Sciatic nerve (tissue), 2 donors: Measurements from ENCODE around the gene CYP4F8. TPM values are rescaled to one million over a fixed set of nuclear protein-coding genes. Genes with fewer than 3 reads are reported as not detected.

Experiments
- ATAC-seq: fragments of 200-7000 bp; cut with Tn5 transposase; one replicate; pipeline ENCODE4 v1.9.1; 2020; ENCODE audit warnings: mild to moderate bottlenecking, moderate library complexity
- DNase-seq: peaks from one replicate; pipeline ENCODE4 v3.0.0-alpha.2; 2020; ENCODE audit warnings: low spot score
- intact Hi-C: fragments of 100-400 bp; cut with DNase I; formaldehyde crosslinking; loops from one replicate; pipeline ENCODE4 v1.14.2; 2022
- total RNA-seq: library from RNA; stranded (reverse); fragmentation: NEBNext Ultra II Directional; extraction: Animal tissue kit (Norgen Biotek cat#: 25700); gene quantifications from one replicate; pipeline ENCODE4 v1.2.1, GENCODE V29; 2021
- donor health status: DM: no; HTN: no; CAD: no.
- donor health status: DM: no; HTN: no; CAD: no.

CYP4F8 gene
- total RNA-seq, 1 donor from 2014 or later = not detected

DNA sequence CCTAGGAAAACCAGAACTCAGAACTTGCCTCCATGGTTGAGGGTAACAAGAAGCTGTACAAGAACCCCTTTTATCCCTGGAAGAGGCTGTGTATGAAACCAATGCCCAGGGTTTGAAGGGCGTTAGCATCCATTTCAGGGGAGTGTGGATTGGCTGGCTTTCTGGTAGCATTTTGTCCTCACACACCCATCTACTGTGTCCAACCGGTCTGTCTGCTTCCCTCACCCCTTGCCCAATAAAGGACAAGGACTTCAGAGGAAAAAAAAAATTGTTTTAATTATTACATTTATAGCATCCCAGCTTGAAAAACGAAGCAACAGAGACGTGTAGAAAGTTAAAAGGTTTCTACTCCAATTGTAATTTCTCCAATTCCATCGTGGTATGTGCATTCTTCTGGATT, 2.7 kb upstream of the CYP4F8 start:
- ATAC-seq = no peak
- DNase-seq = no peak
- intact Hi-C loops = no loop called here

DNA sequence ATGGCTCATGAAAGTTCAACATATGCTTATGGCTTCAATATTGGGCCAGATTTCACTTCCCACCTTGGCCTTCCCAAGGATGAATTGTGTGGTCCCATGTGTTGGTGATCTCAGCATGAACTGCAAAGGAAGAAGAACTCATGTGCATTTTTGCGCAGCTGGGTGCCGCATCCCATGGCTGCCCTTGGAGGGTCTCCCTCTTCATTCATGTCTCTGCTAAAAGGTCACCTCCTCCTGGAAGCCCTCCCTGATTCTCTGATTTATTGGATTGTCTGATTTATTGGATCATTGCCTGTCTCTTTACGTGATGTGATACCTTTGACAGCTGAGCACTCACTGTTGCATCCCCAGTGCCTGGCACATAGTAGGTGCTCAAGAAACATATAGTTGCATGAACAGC, 1.7 kb upstream of the CYP4F8 start:
- intact Hi-C loops = no loop called here
- ATAC-seq (no peak), DNase-seq (no peak)

DNA sequence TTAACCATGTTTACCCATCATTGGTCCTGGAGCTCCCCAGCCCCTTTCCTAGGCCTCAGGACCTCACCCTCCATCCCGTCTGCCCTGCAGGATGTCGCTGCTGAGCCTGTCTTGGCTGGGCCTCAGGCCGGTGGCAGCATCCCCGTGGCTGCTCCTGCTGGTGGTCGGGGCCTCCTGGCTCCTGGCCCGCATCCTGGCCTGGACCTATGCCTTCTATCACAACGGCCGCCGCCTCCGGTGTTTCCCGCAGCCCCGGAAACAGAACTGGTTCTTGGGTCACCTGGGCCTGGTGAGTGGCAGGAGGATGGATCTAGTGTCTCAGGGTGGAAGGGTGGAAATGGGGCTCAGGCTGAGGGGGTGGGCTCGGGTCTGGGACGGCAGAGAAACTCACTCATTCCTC, 508 bp downstream of the CYP4F8 start:
- intact Hi-C loops = no loop called here
- DNase-seq (no peak), ATAC-seq (no peak)

DNA sequence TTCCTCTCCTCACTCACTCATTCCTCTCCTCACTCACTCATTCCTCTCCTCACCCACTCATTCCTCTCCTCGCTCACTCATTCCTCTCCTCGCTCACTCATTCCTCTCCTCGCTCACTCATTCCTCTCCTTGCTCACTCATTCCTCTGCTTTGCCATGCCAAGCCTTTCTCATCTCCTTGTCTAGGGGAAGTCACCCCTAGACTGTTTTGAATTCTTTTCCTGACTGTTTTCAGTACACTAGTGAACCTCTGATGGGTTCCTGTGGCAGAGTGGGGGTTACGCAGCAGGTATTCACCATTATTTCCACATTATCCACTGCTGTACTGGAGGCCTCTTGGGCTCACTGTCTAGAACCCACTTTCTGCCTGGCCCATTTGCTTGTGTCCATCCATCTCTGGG, 1.2 kb downstream of the CYP4F8 start:
- intact Hi-C loops = no loop called here
- ATAC-seq (no peak), DNase-seq (no peak)

DNA sequence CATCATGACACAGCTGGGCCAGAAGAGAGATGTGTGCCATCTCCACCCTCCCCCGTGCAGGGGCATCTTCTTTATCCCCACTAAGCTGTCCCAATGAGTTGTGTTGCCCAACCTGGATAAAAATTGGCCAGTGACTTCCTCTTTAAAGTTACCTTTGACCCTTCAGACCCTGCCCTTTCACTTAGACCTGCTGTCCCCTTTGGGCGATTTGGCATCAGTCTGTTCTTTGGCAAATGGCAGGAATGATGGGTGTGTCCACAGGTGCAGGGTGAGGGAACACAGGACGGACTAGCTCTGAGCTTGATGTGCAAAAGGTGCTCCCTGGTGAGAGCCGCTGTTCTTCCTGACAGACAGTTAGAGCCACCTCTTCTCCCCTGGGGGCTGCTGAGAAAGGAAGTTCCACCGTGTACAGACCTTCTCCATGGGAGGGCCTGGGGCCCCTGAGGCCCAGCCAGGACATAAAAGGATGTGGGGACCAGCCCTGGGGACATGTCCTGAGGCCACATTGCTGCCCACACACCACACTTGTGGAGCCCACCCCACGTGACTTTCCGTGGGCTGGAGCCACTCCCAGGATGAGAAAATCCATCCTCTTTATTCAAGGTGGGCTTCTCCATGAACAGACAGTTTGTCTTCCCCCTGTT, 1.7 kb downstream of the CYP4F8 start:
- no peak for ATAC-seq
- no peak for DNase-seq
- intact Hi-C loops = no loop called here

DNA sequence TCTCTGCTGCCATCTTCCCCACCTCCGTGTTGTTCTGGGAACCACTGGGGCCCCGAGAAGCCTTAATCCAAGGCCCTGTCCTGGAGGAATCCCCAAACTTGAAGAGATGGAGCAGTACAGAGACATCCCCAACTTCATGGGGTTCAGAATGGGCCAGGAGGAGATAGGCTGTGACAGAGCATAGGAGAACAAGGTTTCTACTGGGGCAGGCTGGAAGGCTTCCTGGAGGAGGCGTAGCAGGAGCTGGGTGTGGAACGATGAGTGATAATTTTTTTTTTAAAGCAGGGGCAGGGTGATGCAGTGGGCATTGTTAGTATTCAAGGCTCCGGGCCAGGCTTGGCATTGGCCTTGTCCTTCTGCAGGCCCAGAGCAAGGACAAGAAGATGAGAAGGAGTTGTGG, 3.3 kb downstream of the CYP4F8 start:
- no peak for DNase-seq
- intact Hi-C loops = no loop called here
- ATAC-seq = no peak

DNA sequence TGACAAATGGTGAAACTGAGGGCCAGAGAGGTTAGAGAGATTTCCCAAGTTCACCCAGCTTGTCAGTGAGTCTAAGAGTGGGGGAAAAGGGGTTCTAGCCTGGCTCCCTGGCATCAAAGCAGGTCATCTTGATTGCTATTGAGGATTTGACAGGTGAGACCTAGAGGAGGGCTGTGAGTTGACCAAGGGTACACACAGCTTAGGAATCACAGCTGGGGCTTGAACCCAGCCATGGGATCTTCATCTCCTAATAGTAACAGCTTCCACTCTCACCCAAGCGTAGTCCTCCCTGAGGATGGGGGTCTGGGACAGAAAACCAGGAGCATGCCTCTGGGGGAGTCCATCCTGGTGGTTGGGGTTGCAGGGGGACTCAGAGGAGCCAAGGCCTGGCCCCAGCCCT, 6.8 kb downstream of the CYP4F8 start:
- intact Hi-C loops = no loop called here

DNA sequence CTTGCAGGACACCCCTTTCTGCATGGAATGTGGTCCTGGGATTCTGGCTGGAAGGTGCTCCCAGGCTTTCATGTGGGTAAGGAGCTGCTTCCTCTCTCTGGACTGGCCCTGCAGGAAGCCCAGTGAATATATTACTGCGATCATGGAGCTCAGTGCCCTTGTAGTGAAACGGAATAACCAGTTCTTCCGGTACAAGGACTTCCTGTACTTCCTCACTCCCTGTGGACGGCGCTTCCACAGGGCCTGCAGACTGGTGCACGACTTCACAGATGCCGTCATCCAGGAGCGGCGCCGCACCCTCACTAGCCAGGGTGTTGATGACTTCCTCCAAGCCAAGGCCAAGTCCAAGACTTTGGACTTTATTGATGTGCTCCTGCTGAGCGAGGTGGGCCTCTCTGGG, 8.0 kb downstream of the CYP4F8 start:
- intact Hi-C loops = no loop called here
- DNase-seq (no peak), ATAC-seq (no peak)

More for the DNA sequence above, 6.8 kb downstream of the CYP4F8 start:
- DNase-seq (no peak), ATAC-seq (no peak)

DNA sequence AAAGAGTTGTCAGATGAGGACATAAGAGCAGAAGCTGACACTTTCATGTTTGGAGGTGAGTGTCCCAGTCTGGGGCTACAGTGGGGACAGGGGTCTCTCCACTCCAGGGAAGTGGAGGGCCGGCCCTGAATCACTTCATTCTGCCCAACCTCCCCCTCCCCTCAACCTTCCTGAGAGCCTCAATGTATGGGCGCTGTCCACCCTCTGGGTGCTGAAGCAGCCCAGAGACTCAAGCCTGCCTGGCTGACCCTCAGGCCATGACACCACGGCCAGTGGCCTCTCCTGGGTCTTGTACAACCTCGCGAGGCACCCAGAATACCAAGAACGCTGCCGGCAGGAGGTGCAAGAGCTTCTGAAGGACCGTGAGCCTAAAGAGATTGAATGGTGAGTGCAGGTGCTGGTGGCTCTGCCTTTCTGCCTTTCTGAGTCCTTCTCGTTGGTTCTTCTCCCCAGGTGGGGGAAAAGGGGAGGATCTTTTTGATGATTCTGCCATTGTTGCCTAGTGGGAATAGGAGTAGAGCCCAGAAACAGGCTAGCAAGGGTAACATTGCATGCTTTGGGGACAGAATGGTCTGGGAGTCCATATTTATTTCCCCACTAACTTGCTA, 8.8 kb downstream of the CYP4F8 start:
- DNase-seq = no peak
- no peak for ATAC-seq
- intact Hi-C loops = no loop called here

DNA sequence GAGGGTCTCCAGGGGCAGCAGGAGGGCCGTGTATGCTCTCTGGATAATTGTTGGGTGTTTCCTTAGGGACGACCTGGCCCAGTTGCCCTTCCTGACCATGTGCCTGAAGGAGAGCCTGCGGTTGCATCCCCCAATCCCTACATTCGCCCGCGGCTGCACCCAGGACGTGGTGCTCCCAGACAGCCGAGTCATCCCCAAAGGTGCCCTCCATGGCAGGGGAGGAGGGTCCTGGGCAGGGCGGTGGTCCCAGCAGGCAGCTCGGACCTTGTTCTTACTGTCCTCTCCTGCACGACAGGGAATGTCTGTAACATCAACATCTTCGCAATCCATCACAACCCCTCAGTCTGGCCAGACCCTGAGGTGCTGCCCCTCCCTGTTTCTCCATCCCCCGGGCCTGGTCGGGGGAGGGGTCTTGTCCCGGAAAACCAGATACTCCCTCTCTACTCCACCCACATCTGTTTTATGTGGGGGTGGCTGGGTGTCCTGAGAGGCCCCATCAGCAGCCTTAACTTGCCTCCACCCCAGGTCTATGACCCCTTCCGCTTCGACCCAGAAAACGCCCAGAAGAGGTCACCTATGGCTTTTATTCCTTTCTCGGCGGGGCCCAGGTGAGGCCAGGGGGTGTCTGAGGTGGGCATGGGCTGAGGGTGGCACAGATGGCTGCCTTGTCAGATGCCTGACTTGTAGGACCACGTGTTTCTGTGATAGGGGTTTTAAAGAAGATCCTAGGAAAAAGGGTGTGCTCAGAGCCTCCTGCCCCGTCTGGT, 13.4 kb downstream of the CYP4F8 start:
- no peak for ATAC-seq
- intact Hi-C loops = no loop called here

DNA sequence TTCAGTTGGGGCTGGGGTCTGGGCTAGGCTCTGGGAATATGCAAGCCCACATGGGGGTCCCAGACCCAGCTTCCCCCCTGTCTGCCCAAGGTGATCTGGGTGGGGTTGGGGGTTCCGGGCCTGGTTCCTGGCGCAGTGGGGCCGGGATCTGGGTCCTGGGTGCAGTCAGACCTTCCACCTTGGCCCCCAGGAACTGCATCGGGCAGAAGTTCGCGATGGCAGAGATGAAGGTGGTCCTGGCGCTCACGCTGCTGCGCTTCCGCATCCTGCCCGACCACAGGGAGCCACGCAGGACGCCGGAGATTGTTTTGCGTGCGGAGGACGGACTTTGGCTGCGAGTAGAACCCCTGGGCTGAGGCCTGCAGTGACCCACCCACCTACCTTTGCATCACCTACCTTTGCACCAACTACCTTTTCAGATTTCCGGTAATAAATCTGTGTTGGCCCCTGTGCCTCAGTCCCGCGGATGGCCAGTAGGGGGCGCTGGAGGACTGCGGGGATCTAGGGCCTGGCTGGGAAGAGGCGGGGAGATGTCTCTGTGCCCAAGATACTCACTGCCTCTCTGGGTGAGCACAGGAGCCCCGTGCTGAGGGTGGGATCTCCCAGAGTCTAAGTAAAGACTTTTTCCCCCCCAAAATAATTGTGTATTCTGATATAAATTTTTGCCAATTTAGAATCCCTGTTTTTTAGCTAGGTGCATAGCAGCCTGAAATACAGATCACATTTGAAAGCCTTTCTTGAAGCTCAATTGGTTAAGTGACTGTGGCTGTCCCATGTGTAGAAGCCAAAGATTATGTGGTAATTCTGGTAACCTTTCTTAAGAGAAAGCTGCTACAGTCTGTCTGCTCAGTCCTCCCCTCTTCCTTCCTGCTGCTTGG, 14.2 kb downstream of the CYP4F8 start:
- intact Hi-C loops = no loop called here
- ATAC-seq (peak; percentile 94), DNase-seq (peak; percentile 92)

More for the DNA sequence above, 13.4 kb downstream of the CYP4F8 start:
- no peak for DNase-seq

DNA sequence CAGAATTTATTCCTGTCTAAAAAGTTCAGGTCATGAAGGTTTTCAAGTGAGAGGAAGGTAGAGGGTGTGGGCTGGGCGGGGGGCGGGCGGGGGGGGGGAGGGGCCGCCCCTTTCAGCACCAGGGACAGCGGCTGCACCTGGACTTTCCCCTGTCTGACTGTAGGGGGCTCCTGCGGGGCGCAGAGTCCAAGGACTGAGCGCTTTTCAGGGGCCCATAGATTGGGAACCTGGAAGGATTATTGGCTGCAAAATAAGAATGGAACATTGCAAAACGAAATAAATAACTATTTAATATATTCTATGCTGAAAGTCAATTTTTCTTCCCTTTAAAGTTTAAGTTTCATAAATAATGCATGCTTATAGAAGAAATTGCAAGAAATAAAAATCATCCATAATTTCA, 16.8 kb downstream of the CYP4F8 start:
- DNase-seq (no peak), ATAC-seq (no peak)
- intact Hi-C loops = no loop called here

DNA sequence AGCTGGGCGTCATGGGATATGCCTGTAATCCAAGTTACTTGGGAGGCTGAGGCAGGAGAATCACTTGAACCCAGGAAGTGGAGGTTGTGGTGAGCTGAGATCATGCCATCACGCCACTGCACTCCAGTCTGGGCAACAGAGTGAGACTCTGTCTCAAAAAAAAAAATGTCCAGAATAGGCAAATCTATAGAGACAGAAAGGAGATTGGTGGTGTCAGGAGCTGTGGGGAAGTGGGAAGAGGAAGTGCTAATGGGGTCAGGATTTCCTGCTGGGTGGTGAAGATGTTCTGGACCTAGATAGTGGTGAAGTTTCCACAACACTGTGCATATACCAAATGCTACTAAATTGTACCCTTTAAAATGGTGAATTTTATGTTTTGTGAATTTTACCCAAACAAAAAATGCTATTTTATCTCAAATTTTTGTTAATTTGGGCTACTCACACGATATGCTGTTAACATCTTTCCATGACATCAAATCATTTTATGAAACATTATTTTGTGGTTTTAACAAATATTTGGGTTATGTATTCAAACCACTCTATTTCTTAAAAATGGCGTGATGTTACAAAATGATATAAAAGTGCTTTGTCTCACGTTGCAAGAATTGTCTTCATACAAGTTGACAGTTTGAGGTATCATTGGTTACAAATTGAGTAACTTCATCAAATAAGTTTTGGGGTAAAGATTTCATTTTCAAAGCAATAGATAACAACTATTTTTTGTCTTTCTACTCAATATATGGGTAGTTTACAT, 18.2 kb downstream of the CYP4F8 start:
- intact Hi-C loops = no loop called here
- DNase-seq (no peak), ATAC-seq (no peak)

DNA sequence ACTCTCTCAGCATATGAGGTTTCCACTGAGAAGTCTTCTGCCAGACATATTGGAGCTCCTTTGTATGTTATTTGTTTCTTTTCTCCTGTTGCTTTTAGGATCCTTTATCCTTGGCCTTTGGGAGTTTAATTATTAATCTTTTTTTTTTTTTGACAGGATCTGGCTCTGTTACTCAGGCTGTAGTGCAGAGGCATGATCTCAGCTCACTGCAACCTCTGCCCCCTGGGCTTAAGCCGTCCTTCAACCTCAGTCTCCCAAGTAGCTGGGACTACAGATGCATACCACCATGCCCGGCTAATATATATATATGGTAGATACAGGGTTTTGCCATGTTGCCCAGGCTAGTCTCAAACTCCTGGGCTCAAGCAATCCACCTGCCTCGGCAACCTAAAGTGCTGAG, 19.1 kb downstream of the CYP4F8 start:
- no peak for ATAC-seq
- intact Hi-C loops = no loop called here

DNA sequence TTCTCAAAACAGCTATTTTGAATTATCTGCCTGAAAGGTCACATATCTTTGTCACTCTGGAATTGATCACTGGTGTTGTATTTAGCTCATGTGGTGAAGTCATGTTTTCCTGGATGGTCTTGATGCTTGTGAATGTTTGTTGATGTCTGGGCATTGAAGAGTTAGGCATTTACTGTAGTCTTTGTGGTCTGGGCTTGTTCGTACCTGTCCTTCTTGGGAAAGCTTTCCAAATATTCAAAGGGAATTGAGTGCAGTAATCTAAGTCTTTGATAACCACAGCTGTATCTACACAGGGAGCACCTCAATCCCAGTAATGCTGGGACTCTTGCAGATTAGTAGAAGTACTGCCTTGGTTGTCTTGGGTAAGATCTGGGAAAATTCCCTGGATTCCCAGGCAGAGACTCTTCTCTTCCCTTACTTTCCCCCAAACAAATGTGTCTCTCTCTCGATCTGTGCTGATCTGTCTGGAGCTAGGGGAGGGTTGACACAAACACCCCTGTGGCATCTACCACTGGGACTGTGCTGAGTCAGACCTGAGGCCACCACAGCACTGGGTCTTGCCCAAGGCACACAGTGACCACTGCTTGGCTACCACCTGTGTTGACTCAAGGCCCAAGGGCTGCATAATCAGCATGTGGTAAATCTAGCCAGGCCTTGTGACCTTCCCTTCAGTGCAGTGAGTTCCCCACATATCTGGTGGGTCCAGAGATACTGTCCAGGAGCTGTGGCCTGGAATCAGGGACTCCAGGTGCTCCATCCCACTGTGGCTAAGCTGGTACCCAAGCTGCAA, 20.2 kb downstream of the CYP4F8 start:
- intact Hi-C loops = no loop called here
- no peak for DNase-seq
- no peak for ATAC-seq

More for the DNA sequence above, 19.1 kb downstream of the CYP4F8 start:
- no peak for DNase-seq

DNA sequence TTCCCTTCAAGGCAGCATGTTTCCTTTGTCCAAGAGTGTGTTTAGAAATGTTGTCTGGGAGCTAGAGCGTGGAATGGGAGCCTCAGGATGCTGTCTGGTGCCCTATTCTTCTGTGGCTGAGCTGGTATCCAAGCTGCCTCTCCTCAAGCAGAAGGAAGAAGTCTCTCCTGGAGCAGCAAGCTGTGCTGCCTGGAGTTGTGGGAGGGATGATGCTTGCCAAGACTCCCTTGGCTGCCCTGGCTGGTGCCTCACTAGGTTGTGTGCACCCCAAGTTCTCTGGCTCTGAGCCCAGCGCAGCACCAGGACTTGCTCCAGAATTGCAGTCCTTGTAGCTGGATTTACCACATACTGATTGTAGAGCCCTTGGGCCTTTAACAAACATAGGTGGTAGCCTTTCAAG, 21.0 kb downstream of the CYP4F8 start:
- DNase-seq (no peak), ATAC-seq (no peak)
- intact Hi-C loops = no loop called here

DNA sequence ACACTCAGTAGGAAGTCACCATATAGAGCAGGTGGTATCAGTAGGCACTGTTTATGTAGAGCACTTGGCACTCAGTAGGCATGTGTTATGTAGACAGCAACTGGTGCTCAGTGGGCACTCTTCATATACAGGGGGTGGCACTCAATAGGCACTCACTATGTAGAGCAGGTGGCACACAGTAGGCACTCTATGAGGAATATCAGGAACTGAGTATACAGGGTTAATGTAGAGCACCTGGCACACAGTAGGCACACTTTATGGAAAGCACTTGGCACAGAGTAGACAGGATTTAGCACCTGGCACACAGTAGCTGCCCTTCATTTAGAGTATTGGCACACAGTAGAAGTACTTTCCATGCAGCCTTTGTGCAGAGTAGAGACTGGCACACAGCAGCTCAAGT, 24.6 kb downstream of the CYP4F8 start:
- intact Hi-C loops = no loop called here
- peak; percentile 7 for ATAC-seq
- DNase-seq = no peak

DNA sequence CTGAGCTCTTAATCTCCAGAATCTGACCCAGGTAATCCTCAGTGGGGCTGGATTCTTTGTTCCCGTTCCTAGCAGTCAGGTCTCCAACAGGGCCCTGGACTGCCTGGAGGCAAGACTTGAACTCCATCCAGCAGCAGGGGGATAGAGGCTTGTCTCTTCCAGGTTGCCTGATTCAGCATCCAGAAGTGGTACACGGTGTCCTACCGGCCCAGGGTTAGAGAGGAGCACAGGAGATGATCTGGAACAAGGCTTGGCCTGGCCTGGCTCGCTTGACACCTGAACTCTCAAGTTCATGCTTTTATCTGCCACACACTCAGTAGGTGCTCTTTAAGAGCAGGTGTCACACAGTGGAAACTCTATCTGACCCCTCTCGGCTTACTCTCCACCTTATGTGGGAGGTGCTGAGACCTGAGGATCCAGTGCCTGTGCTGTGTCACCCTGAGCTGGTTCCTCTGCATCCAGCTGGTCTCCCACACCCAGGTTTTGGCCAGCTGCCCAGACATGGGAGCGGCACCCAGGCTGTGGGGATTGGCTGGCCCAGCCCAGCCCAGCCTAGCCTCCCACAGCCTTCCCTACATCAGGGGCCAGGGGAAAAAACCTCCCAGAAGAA, 25.4 kb downstream of the CYP4F8 start, which contains the start of gene CYP4F3:
Gene CYP4F3 (plus strand): TSS at position 604 of the 610 bp plus-strand sequence. CDS start 519 bp downstream, outside the sequence.
- ATAC-seq (peak; percentile 97), DNase-seq (peak; percentile 85)
- intact Hi-C loops = no loop called here
